ENCODE data around the gene SCOC.

DNA sequence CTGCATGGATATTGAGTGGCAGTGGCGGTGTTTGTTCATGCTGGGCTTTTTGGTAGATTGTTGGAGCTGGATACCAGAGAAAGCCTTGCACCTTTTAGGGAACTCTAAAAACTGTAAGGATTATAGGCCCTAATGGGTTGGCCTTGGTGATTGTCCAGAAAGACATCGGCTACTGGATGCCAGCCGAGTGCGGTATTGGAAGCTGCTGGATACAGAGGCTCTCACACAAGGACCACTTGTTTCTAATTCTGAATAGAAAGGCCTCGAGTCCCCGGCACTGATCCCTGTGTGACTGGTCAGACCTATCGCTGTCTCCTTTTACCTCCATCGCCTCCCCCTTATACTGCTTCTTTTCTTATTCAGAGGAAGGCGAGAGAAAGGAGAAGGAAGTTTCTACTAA, 27.3 kb upstream of the SCOC start:
- TF ChIP-seq POLR2AphosphoS5 (IDR thresholded peaks at IDR 0.05) = no peak
- TF ChIP-seq, protein P1, sequence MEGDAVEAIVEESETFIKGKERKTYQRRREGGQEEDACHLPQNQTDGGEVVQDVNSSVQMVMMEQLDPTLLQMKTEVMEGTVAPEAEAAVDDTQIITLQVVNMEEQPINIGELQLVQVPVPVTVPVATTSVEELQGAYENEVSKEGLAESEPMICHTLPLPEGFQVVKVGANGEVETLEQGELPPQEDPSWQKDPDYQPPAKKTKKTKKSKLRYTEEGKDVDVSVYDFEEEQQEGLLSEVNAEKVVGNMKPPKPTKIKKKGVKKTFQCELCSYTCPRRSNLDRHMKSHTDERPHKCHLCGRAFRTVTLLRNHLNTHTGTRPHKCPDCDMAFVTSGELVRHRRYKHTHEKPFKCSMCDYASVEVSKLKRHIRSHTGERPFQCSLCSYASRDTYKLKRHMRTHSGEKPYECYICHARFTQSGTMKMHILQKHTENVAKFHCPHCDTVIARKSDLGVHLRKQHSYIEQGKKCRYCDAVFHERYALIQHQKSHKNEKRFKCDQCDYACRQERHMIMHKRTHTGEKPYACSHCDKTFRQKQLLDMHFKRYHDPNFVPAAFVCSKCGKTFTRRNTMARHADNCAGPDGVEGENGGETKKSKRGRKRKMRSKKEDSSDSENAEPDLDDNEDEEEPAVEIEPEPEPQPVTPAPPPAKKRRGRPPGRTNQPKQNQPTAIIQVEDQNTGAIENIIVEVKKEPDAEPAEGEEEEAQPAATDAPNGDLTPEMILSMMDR (IDR thresholded peaks at IDR 0.05) = no peak
- no peak for TF ChIP-seq EP300 (IDR thresholded peaks at IDR 0.05)
- no peak for TF ChIP-seq POLR2A (IDR thresholded peaks at IDR 0.05; ENCODE audit: low read depth)
